HG02759 (cell line): Measurements from ENCODE around the gene DEPDC1.
A peak's percentile ranks its signal among the peaks of the same experiment; 100 is the strongest.
"Not testable (repeated sequence)": the region's sequence is repeated elsewhere in the genome, so short reads cannot be mapped to it uniquely, and the experiment has no call there.

Source experiments
- ATAC-seq: cut with Tn5 transposase; IDR thresholded peaks from one replicate; pipeline ENCODE4 v1.9.1; 2021; ENCODE audit warnings: mild to moderate bottlenecking, moderate library complexity; ENCODE audit not compliant: unreplicated experiment

The DEPDC1 gene

DNA sequence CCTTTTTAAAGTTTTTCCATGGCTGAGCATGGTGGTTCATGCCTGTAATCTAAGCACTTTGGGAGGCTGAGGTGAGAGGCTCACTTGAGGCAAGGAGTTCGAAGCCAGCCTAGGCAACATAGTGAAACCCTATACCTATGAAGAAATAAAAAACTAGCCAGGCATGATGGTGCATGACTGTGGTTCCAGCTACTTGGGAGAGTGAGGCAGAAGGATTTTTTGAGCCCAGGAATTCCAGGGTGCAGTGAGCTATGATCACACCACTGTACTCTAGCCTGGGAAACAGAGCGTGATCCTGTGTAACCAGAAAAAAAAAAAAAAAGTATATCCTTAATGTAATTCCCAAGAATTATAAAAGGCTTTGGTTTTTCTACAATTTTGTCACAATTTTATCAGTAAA lies 17.4 kb downstream of the DEPDC1 start:
- ATAC-seq: no peak

GRCh38 chr1:68478662-68479061 lies 18.2 kb downstream of the DEPDC1 start:
- no peak for ATAC-seq

DNA sequence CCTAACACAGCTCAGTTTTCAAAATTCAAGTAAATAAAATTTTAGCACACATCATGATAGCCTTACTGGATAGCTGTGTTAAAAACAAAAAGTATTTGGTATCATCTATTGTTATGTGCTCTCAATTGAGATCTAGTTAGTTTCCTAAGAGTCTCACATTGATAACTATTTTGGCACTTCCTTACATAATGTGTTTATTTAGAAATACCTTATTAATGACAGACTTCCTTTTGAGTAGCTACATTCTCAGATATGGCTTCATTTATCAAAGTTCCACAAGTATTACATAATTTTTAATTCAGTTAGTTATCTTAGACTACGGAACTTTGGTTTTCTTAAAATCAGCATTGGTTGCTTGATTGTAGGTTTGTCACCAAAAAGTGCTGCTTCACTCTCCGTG lies 20.3 kb downstream of the DEPDC1 start:
- ATAC-seq: not testable (repeated sequence)

DNA sequence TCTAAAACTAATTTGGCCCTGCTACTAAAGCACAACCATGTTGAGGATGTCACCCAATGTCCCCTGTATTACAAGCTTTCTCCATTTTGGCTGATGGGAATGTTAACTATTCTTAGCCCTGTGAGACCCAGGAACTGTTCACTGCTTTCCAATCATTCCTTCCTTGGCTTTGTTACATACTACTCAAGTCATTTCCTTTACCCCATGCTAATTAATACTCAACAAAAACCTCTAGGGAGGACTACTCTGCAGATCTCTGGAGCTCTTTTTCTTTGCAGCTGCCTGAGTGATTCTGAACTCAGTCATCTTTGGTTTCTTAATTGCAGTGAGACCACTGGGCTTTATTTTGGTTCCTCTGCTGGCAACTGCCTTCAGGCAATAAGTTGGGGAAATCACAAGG lies 23.8 kb downstream of the DEPDC1 start:
- no peak for ATAC-seq

- no peak for ATAC-seq
Observed at GRCh38 chr1:68470388-68470970, 26.4 kb downstream of the DEPDC1 start.

GRCh38 chr1:68464891-68465290 lies 32.0 kb downstream of the DEPDC1 start:
- ATAC-seq: no peak

- ATAC-seq: no peak
Observed at GRCh38 chr1:68460935-68461334, 35.9 kb downstream of the DEPDC1 start.

DNA sequence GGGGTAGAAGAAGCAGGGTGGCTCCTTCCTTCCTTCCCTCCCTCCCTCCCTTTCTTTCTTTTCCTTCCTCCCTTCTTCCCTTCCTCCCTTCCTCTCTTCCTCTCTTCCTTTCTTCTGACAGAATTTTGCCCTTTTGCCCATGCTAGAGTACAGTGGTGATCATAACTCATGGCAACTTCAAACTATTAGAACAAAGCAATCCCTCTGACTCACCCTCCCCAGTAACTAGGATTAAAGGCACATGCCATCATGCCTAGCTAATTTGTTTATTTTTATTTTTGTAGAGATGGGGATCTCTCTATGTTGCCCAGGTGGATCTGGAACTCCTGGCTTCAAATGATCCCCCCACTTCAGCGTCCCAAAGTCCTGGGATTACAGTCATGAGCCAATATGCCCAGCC lies 37.1 kb downstream of the DEPDC1 start:
- no peak for ATAC-seq

DNA sequence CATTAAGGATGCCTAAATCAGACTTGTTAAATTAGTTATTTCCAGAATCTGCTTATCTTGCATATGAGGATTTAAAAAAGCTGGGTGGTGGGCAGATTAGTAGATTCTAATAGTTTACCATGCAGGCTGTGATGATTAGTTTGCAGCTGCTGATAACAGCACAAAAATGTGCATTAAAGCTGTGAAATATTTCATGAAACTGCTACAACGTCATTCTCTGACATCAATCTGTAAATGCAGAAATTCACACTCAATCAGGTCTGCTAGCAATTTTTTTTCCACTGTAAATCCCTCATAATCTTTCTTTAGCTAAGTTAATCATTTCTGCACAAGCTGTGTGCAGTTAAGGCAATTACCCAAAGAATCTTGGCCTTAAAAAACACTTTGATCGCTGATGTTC lies 37.8 kb downstream of the DEPDC1 start:
- ATAC-seq: no peak

- no peak for ATAC-seq
Observed at GRCh38 chr1:68456202-68456601, 40.7 kb downstream of the DEPDC1 start.

DNA sequence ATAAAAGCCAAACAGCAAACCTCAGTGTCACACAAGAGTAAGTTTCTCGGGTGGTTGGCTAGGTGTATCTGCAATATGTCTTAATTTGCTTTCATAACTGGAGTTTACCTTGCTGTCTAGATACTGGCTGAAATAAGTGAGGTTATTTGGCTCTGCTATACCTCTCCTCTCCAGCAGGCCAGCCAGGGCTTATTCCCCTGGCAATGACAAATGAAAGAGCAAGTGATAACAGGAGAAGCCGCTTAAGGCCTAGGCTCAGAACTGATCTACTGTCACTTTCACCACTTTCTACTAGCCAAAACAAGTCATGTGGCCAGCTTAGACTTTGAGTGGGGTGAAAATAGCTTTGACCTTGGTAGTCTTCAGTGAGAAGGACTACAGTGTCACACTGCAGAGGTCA lies 42.3 kb downstream of the DEPDC1 start:
- no peak for ATAC-seq

- ATAC-seq: no peak
Observed at GRCh38 chr1:68453060-68453670, 43.7 kb downstream of the DEPDC1 start.

- ATAC-seq: no peak
Observed at GRCh38 chr1:68449901-68450300, 47.0 kb downstream of the DEPDC1 start, which contains the start of gene RPE65. TSS of gene RPE65 (minus strand) at chr1:68449954. CDS start at chr1:68449905, 49 bp downstream.

DNA sequence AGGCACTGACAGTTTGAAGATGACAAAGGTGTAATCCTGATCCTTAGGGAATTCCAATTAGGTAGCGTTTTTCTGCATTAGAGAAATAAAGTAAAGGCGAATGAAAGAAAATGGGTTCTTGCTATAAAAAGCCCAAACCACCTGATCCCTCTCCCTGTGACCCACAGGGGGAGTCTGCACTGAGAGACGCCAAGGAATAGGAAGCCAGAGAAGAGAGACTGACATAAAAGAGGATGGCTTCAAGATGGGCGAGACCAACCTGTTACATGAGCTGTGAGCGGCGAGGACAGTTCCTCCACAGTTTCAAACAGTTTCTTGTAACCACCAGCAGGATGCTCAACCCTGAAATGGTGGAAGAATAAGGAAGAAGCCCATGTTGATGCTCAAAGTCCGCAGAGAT lies 48.5 kb downstream of the DEPDC1 start:
- no peak for ATAC-seq

DNA sequence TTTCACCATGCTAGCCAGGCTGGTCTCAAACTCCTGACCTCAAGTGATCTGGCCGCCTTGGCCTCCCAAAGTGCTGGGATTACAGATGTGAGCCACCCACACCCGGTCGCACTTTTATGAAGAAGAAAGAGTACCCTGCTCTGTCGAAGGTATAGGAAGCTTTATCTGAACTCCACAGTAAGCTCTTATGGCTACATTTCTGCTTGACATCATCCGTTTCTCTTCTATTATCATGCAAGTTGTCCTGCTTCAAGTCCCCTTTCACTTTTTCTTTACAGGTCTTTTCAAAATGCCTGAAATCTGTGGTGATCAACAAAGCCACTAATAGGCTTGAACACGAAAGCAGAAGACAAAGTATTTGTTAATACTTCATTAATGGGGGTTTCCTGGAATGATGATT lies 51.2 kb downstream of the DEPDC1 start:
- ATAC-seq: no peak

DNA sequence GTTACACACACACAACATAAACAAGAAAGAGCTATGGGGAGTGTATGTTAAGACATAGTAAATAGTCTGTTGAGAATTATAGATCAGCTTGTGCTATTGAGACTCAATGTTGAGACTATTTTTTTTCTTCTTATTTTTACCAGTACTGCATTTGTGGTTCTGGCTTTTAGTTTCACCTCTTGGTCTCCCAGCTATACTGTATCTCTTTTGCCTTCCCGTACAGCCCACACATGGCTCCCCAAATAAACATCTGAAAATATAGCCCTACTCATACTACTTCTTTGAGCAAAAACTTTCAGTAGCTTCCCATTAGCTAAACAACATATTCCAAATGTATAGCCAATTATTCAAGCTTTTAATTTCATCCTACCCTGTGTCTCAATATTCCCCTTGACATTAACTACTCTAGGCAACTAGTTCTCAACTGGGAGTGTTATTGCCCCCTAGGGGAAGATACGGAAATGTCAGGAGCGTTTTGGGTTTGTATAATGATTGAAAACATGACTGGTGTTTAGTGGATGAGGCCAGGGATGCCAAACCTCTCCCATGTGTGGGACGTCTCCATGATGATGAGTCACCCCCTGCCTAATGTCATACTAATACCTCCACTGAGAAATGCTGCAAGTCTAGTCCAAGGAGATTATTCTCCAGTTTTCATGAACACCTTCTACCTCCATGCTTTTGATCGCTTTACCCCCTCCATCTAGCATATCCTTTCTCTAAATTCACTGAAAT lies 53.9 kb downstream of the DEPDC1 start:
- ATAC-seq: peak; percentile 84

GRCh38 chr1:68442006-68442405 lies 54.9 kb downstream of the DEPDC1 start:
- no peak for ATAC-seq

GRCh38 chr1:68438310-68438709 lies 58.6 kb downstream of the DEPDC1 start:
- ATAC-seq: no peak

DNA sequence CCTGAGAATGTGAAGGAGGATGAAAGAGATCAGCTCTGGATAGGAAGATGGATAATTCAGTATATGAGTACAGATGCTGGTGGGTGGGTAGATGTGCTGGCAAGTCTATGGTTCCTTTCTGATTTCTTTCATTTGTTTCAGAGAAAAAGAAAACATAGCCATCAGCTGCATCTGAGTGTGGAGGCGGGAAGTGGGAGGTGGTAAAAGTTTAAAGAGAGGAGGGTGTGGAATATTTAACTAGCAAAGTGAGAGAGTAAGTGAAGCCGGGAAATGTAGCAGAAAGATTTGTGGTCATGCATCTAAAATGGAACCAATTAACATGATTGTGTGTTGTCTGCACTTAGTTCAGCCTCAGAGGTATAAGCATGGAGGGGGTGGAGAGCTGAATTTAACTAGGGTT lies 63.5 kb downstream of the DEPDC1 start:
- ATAC-seq: no peak

- no peak for ATAC-seq
Observed at GRCh38 chr1:68431076-68431475, 65.8 kb downstream of the DEPDC1 start.

GRCh38 chr1:68429233-68429808 lies 67.6 kb downstream of the DEPDC1 start:
- no peak for ATAC-seq

DNA sequence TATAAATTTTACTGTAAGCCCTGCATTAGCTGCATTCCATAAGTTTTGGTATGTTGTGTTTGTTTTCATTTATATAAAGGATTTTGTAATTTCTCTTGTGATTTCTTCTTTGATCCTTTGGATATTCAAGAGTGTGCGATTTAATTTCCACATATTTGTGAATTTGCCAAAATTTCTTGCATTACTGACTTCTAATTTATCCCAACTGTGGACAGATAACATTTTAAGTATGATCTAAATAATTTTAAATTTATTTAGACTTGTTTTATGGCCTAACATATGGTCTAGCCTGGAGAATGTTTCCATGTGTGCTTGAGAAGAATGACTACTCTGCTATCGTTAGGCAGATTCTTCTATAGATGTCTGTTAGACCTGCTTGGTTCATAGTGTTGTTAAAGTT lies 70.3 kb downstream of the DEPDC1 start:
- ATAC-seq: no peak
